Natural killer cell (primary cell): Measurements from ENCODE around the gene PLCB1. TPM values are rescaled to one million over a fixed set of nuclear protein-coding genes. Genes with fewer than 3 reads are reported as not detected.

ENCODE experiments used
- ATAC-seq, 3 donors: fragments of 150-1000 bp in 2 of 3; fragments of 200-7000 bp in 1 of 3; cut with Tn5 transposase; 1 replicate in 1 of 3; 2 replicates in 2 of 3; pipeline ENCODE4 v1.10.0; 2021; ENCODE audit warnings: mild to moderate bottlenecking in 2 of 3, moderate library complexity in 2 of 3
- DNase-seq, 2 donors: peaks; one replicate each; pipeline versions ENCODE4 v3.0.0 to v3.0.0-alpha.2; 2013 to 2021; ENCODE audit warnings: mixed read lengths in 1 of 2
- H3K27ac ChIP-seq: one replicate; pipeline ENCODE4 v1.5.1; 2013; ENCODE audit warnings: mild to moderate bottlenecking, low read length
- H3K27me3 ChIP-seq: one replicate; pipeline ENCODE4 v1.6.1; 2013; ENCODE audit warnings: low read length; ENCODE audit not compliant: control insufficient read depth, insufficient read depth
- H3K36me3 ChIP-seq: one replicate; pipeline ENCODE4 v1.6.1; 2013; ENCODE audit warnings: low read length; ENCODE audit not compliant: control insufficient read depth, insufficient read depth
- H3K4me1 ChIP-seq: one replicate; pipeline ENCODE4 v1.6.1; 2013; ENCODE audit warnings: low read length; ENCODE audit not compliant: control insufficient read depth, insufficient read depth
- H3K4me3 ChIP-seq: one replicate; pipeline ENCODE4 v1.5.1; 2013; ENCODE audit warnings: low read length
- H3K9me3 ChIP-seq: one replicate; pipeline ENCODE4 v1.6.1; 2013; ENCODE audit warnings: low read length; ENCODE audit not compliant: control insufficient read depth, insufficient read depth
- H3K27ac Mint-ChIP-seq, 2 donors: one replicate each; pipeline ENCODE4 v1.8.0; 2022; ENCODE audit warnings: mild to moderate bottlenecking in 2 of 2, mixed read lengths in 2 of 2, moderate library complexity in 1 of 2
- H3K27me3 Mint-ChIP-seq, 2 donors: one replicate each; pipeline ENCODE4 v1.8.0; 2022; ENCODE audit warnings: low read depth in 2 of 2, mixed read lengths in 2 of 2
- H3K36me3 Mint-ChIP-seq: one replicate; pipeline ENCODE4 v1.8.0; 2022; ENCODE audit warnings: mixed read lengths
- H3K4me1 Mint-ChIP-seq, 2 donors: one replicate each; pipeline ENCODE4 v1.8.0; 2022; ENCODE audit warnings: mixed read lengths in 2 of 2
- H3K4me3 Mint-ChIP-seq: one replicate; pipeline ENCODE4 v1.8.0; 2022; ENCODE audit warnings: mild to moderate bottlenecking, moderate library complexity, mixed read lengths
- H3K9me3 Mint-ChIP-seq, 2 donors: one replicate each; pipeline ENCODE4 v1.8.0; 2022; ENCODE audit warnings: mixed read lengths in 2 of 2
- WGBS: methylation state at CpG from one replicate; pipeline ENCODE4 v1.1.7; 2013; ENCODE audit warnings: missing lambda C conversion rate; ENCODE audit not compliant: insufficient coverage; 5-methylcytosine and 5-hydroxymethylcytosine counted together
- intact Hi-C: fragments of 100-400 bp; cut with micrococcal nuclease; formaldehyde crosslinking; loops from one replicate; pipeline ENCODE4 v1.14.2; 2022
- total RNA-seq, 4 donors: library from RNA; stranded (reverse); fragments of 120-200 nt in 1 of 4; gene quantifications; one replicate each; pipeline versions ENCODE4 v1.2.3 to v1.2.4, GENCODE V29; 2013 to 2022
- TF ChIP-seq, protein P1 (sequence below): fragments of 200-600 bp; IDR thresholded peaks from one replicate; pipeline ENCODE4 v1.8.0; 2022; ENCODE audit warnings: antibody characterized with exemption

Gene PLCB1
- total RNA-seq, 3 donors from 2014 or later (not counting 1 experiment from before 2014, with no cell fraction given) = 48.7 to 66.2 (median 57.7) TPM

DNA sequence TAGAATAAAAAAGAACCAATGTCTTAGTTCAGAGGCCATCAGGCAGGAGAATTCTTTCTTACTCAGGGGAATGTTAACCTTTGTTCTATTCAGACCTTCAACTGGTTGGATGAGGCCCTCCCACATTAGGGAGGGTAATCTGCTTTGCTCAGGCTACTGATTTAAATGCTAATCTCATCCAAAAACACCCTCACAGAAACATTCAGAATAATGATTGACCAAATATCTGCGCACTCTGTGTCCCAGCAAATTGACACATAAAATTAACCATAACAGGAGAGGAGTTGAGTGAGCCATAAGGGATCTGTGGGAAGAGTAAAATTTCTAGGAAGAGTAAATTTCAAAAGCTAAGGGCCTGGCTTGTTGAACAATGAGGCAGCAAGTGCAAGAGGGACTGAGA is 702.8 kb downstream of the PLCB1 start:
- WGBS = no CpG with 5 or more reads among the region's 1 CpG
- peaks cover 0 to 19% of the 10 kb centered on the region in 2 donors for H3K4me1 Mint-ChIP-seq

DNA sequence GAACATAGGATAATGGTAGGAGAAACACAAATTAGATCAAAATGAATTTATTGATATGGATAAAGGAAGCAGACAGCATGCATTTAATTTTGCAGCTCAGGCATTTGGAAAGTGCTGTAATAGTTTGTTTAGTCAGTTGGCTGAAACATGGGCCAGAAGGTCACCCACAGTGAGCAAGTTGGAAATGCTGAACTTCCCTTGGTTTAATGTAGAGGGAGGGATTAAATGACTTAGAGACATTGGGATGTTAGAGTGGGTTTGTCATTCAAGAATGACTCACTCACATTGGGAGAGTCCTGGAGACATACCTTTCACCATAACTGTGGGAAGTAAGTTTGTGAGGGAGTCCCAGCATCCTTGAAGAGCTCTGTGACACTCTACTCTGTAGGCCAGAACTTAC is 705.3 kb downstream of the PLCB1 start:
- intact Hi-C loops = no loop called here
- no peak overlapping the region for H3K4me3 Mint-ChIP-seq
- TF ChIP-seq, protein P1, sequence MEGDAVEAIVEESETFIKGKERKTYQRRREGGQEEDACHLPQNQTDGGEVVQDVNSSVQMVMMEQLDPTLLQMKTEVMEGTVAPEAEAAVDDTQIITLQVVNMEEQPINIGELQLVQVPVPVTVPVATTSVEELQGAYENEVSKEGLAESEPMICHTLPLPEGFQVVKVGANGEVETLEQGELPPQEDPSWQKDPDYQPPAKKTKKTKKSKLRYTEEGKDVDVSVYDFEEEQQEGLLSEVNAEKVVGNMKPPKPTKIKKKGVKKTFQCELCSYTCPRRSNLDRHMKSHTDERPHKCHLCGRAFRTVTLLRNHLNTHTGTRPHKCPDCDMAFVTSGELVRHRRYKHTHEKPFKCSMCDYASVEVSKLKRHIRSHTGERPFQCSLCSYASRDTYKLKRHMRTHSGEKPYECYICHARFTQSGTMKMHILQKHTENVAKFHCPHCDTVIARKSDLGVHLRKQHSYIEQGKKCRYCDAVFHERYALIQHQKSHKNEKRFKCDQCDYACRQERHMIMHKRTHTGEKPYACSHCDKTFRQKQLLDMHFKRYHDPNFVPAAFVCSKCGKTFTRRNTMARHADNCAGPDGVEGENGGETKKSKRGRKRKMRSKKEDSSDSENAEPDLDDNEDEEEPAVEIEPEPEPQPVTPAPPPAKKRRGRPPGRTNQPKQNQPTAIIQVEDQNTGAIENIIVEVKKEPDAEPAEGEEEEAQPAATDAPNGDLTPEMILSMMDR = no peak
- no peak for DNase-seq
- Histone ChIP-seq H3K9me3 (no peaks in the 10 kb centered on the region), H3K36me3 (no peaks in the 10 kb centered on the region), H3K4me1 (no peaks in the 10 kb centered on the region), H3K27me3 (no peaks in the 10 kb centered on the region), H3K4me3 (no peak overlapping the region), H3K27ac (no peak overlapping the region)
- ATAC-seq = no peak
- H3K27ac Mint-ChIP-seq = no peak overlapping the region
- H3K9me3 Mint-ChIP-seq = no peaks in the 10 kb centered on the region
- H3K27me3 Mint-ChIP-seq = no peaks in the 10 kb centered on the region
- H3K4me1 Mint-ChIP-seq = peaks cover 0 to 24% of the 10 kb centered on the region in 2 donors
- H3K36me3 Mint-ChIP-seq = peaks cover 7% of the 10 kb centered on the region

More for the DNA sequence above, 702.8 kb downstream of the PLCB1 start:
- H3K27me3 Mint-ChIP-seq = no peaks in the 10 kb centered on the region
- no peaks in the 10 kb centered on the region for H3K9me3 Mint-ChIP-seq
- Histone ChIP-seq H3K27me3 (no peaks in the 10 kb centered on the region), H3K4me1 (no peaks in the 10 kb centered on the region), H3K9me3 (no peaks in the 10 kb centered on the region), H3K4me3 (no peak overlapping the region), H3K36me3 (no peaks in the 10 kb centered on the region), H3K27ac (no peak overlapping the region)
- H3K27ac Mint-ChIP-seq = no peak overlapping the region
- DNase-seq = no peak
- ATAC-seq = no peak
- intact Hi-C loops = no loop called here
- peaks cover 7% of the 10 kb centered on the region for H3K36me3 Mint-ChIP-seq
- TF ChIP-seq, protein P1 = no peak
- no peak overlapping the region for H3K4me3 Mint-ChIP-seq

DNA sequence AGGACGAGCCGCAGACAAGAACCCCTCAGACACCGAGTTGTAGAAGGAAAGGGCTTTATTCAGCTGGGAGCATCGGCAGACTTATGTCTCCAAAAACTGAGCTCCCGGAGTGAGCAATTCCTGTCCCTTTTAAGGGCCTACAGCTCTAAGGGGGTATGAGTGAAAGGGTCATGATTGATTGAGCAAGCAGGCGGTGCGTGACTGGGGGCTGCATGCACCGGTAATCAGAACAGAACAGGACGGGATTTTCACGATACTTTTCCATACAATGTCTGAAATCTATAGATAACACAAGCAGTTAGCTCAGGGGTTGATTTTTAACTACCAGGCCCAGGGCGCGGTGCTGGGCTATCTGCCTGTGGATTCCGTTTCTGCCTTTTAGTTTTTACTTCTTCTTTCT is 710.5 kb downstream of the PLCB1 start:
- TF ChIP-seq, protein P1 = no peak
- Histone ChIP-seq H3K4me3 (no peak overlapping the region), H3K9me3 (no peaks in the 10 kb centered on the region), H3K27me3 (no peaks in the 10 kb centered on the region), H3K4me1 (no peaks in the 10 kb centered on the region), H3K36me3 (no peaks in the 10 kb centered on the region), H3K27ac (no peak overlapping the region)
- intact Hi-C loops = no loop called here
- no peak for ATAC-seq
- Mint-ChIP-seq H3K27me3 (no peaks in the 10 kb centered on the region), H3K36me3 (no peaks in the 10 kb centered on the region), H3K4me3 (no peak overlapping the region), H3K27ac (no peak overlapping the region), H3K4me1 (peaks cover 0 to 5% of the 10 kb centered on the region in 2 donors), H3K9me3 (no peaks in the 10 kb centered on the region)
- no peak for DNase-seq
- 88% methylated on average over 10 of the region's 13 CpGs for WGBS

DNA sequence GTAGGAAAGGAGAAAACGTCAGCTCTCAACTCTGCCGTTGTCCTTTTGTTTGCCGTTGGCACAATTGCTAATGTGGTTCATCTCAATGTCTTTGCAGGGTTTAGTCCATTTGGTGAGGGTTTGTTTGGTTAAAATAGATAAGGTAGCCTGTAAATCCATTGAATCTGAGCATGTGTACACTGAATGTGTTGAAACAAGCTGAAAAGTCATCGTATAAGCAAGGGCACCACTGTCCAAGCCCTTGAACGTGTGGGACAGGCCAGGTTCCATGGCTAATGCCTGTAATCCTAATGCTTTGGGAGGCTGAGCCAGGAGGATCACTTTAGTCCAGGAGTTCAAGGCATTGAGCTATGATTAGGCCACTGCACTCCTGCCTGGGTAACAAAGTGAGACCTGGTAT is 712.1 kb downstream of the PLCB1 start:
- Mint-ChIP-seq H3K9me3 (no peaks in the 10 kb centered on the region), H3K4me1 (peaks cover 0 to 5% of the 10 kb centered on the region in 2 donors), H3K27me3 (no peaks in the 10 kb centered on the region), H3K36me3 (no peaks in the 10 kb centered on the region), H3K4me3 (no peak overlapping the region), H3K27ac (no peak overlapping the region)
- DNase-seq (no peak), ATAC-seq (no peak)
- H3K4me3 ChIP-seq = no peak overlapping the region
- WGBS = 92% methylated on average over 5 of the region's 5 CpGs
- no peaks in the 10 kb centered on the region for H3K36me3 ChIP-seq
- no peaks in the 10 kb centered on the region for H3K27me3 ChIP-seq
- no peak overlapping the region for H3K27ac ChIP-seq
- intact Hi-C loops = no loop called here
- H3K4me1 ChIP-seq = no peaks in the 10 kb centered on the region
- TF ChIP-seq, protein P1 = no peak
- no peaks in the 10 kb centered on the region for H3K9me3 ChIP-seq
